K562 (cell line): Measurements from ENCODE around the gene ZNF577. TPM values are rescaled to one million over a fixed set of nuclear protein-coding genes. Genes with fewer than 3 reads are reported as not detected.

Experiments
- BCLAF1 ChIP-seq, 2 experiments: fragments of 450-650 bp in 1 of 2; IDR thresholded peaks; 2 replicates each; pipeline ENCODE4 v1.6.1; 2011 to 2017; ENCODE audit warnings: low read depth in 2 of 2, antibody characterized with exemption in 1 of 2, borderline replicate concordance in 1 of 2, low read length in 1 of 2, mild to moderate bottlenecking in 1 of 2, mixed read lengths in 1 of 2; ENCODE audit not compliant: control insufficient read depth in 1 of 2
- CBX2 ChIP-seq: fragments of 200-600 bp; sonication (generic); IDR thresholded peaks from one replicate; pipeline ENCODE4 v1.6.1; 2012; ENCODE audit warnings: mild to moderate bottlenecking, low read length, inconsistent platforms; ENCODE audit not compliant: insufficient read depth, poor library complexity, severe bottlenecking
- EGR1 ChIP-seq: fragments of 450-650 bp; conservative IDR thresholded peaks from 2 replicates; pipeline ENCODE4 v1.6.1; 2017; ENCODE audit warnings: mild to moderate bottlenecking
- FUS ChIP-seq: fragments of 200-400 bp; formaldehyde crosslinking; optimal IDR thresholded peaks from 2 replicates; pipeline ENCODE3; 2017; ENCODE audit warnings: low read depth, low read length
- GABPA ChIP-seq: fragments of 200-800 bp; sonication (Bioruptor generic); conservative IDR thresholded peaks from 2 replicates; pipeline ENCODE4 v1.6.1; 2016; ENCODE audit warnings: low read depth, missing genetic modification characterization, missing compliant biosample characterization
- GATAD2A ChIP-seq: fragments of 450-650 bp; IDR thresholded peaks from 2 replicates; pipeline ENCODE4 v1.6.1; 2017
- HDAC2 ChIP-seq: fragments of 450-650 bp; IDR thresholded peaks from 2 replicates; pipeline ENCODE4 v1.6.1; 2016; ENCODE audit warnings: mild to moderate bottlenecking
- KHSRP ChIP-seq: fragments of 450-650 bp; IDR thresholded peaks from 2 replicates; pipeline ENCODE4 v1.6.1; 2017
- MTA3 ChIP-seq: fragments of 450-650 bp; formaldehyde crosslinking; IDR thresholded peaks from 2 replicates; pipeline ENCODE4 v1.6.1; 2017; ENCODE audit warnings: mild to moderate bottlenecking, borderline replicate concordance
- MYBL2 ChIP-seq, 2 experiments: fragments of 450-650 bp in 1 of 2; sonication (generic) in 1 of 2; formaldehyde crosslinking in 1 of 2; IDR thresholded peaks; 2 replicates each; pipeline versions ENCODE4 v1.6.1 to v1.8.1; 2017 to 2022; ENCODE audit warnings: borderline replicate concordance in 1 of 2, inconsistent platforms in 1 of 2, low read depth in 1 of 2, mild to moderate bottlenecking in 1 of 2, missing genetic modification reagents in 1 of 2, moderate library complexity in 1 of 2
- NKRF ChIP-seq: fragments of 450-650 bp; IDR thresholded peaks from 2 replicates; pipeline ENCODE4 v1.6.1; 2016; ENCODE audit warnings: borderline replicate concordance
- NR4A1 ChIP-seq, 2 experiments: fragments of 250-450 bp in 1 of 2; fragments of 450-650 bp in 1 of 2; sonication (Bioruptor Pico) in 1 of 2; IDR thresholded peaks; 2 replicates each; pipeline versions ENCODE4 v1.4.0 to v1.6.1; 2016 to 2020; ENCODE audit warnings: mild to moderate bottlenecking in 2 of 2, missing compliant biosample characterization in 1 of 2, missing genetic modification characterization in 1 of 2, moderate library complexity in 1 of 2
- SIN3A ChIP-seq, 2 experiments: fragments of 150-350 bp in 1 of 2; IDR thresholded peaks; 2 replicates each; pipeline ENCODE4 v1.6.1; 2011 to 2016; ENCODE audit warnings: borderline replicate concordance in 2 of 2, low read depth in 2 of 2, low read length in 2 of 2, mild to moderate bottlenecking in 2 of 2, moderate library complexity in 2 of 2; ENCODE audit not compliant: control insufficient read depth in 1 of 2
- ZNF609 ChIP-seq: sonication (generic); formaldehyde crosslinking; IDR thresholded peaks from 2 replicates; pipeline ENCODE4 v1.8.1; 2023; ENCODE audit warnings: missing genetic modification reagents, mild to moderate bottlenecking, borderline replicate concordance
- polyA plus RNA-seq, 8 experiments: library from polyadenylated mRNA; depleted of rRNA in 4 of 8; stranded (reverse) in 5 of 8; unstranded in 3 of 8; fragments of >200 nt; fragmentation: Nextera tagmentation in 2 of 8; fragmentation: Illumina TruSeq in 1 of 8; extraction: Ambion mirVana in 2 of 8; extraction: Trizol in 1 of 8; gene quantifications; 2 replicates each; pipeline versions ENCODE4 v1.2.1 to v1.2.3, GENCODE V29; 2011 to 2014; ENCODE audit warnings: inconsistent platforms in 1 of 8, missing spikeins in 1 of 8
- total RNA-seq, 7 experiments: library from RNA; depleted of rRNA in 6 of 7; stranded (reverse); fragments of >200 nt in 6 of 7; fragmentation: Illumina TruSeq in 2 of 7; extraction: Trizol in 2 of 7; gene quantifications; 2 replicates each; pipeline versions ENCODE4 v1.2.1 to v1.2.3, GENCODE V29; 2011 to 2021; ENCODE audit warnings: low replicate concordance in 1 of 7

Gene ZNF577
- total and polyA plus RNA-seq, 9 of the 15 experiments (the other 6 are each of a cell fraction or from before 2014, with no cell fraction given), result 1.3 to 12.7 (median 7.0) TPM

- peak in 1 of 2 experiments; percentile 30; a peak in 1 of 4 replicates for TF ChIP-seq SIN3A (IDR thresholded peaks at IDR 0.05; ENCODE audit: borderline replicate concordance in 2 of 2, control insufficient read depth in 1 of 2, low read depth in 2 of 2, low read length in 2 of 2)
- 0 out of 2 replicates have a peak, but pooled peaks have one; percentile 27 for TF ChIP-seq HDAC2
- TF ChIP-seq MTA3, result peak; percentile 98
- 0 out of 2 replicates have a peak, but pooled peaks have one; percentile 30 for TF ChIP-seq GATAD2A
- TF ChIP-seq MYBL2 (IDR thresholded peaks at IDR 0.05; ENCODE audit: low read depth), result no peak
- TF ChIP-seq MYBL2 (CRISPR knock-in tag; IDR thresholded peaks at IDR 0.05; ENCODE audit: borderline replicate concordance), result no peak
- TF ChIP-seq GABPA (tag), result peak; percentile 74
- TF ChIP-seq NR4A1 (CRISPR knock-in tag; IDR thresholded peaks at IDR 0.05), result 0 out of 2 replicates have a peak, but pooled peaks have one; percentile 62
- TF ChIP-seq NR4A1 (tag; IDR thresholded peaks at IDR 0.05), result no peak
- no peak for TF ChIP-seq BCLAF1 (IDR thresholded peaks at IDR 0.05; ENCODE audit: borderline replicate concordance in 1 of 2, control insufficient read depth in 1 of 2, low read depth in 2 of 2, low read length in 1 of 2)
- TF ChIP-seq ZNF609 (CRISPR knock-in tag), result no peak
- TF ChIP-seq KHSRP, result no peak
- TF ChIP-seq NKRF, result no peak
- TF ChIP-seq CBX2, result no peak
- TF ChIP-seq FUS, result no peak
- peak; percentile 31; the same call in 1 of the 2 replicates for TF ChIP-seq EGR1
These were observed 39.3 kb upstream of the ZNF577 start, which contains the start of gene ZNF613 (continued) for GRCh38 chr19:51926784-51927741.
